ACC112 (cell line): Measurements from ENCODE around the gene AFAP1L1.
A peak's percentile ranks its signal among the peaks of the same experiment; 100 is the strongest.

Source experiments
- H2AFZ ChIP-seq: fragments of 200-600 bp; sonication (generic); one replicate; pipeline ENCODE4 v1.6.0; 2017; ENCODE audit warnings: antibody characterized with exemption, low read length; ENCODE audit not compliant: unreplicated experiment
- H3K27ac ChIP-seq: fragments of 200-600 bp; sonication (generic); 2 replicates; pipeline ENCODE4 v1.5.1; 2014; ENCODE audit warnings: low read depth, mild to moderate bottlenecking, antibody characterized with exemption, low read length, moderate library complexity
- H3K27me3 ChIP-seq: fragments of 200-600 bp; sonication (generic); 2 replicates; pipeline ENCODE4 v1.6.1; 2014; ENCODE audit warnings: mild to moderate bottlenecking, antibody characterized with exemption, low read length, moderate library complexity, mixed read lengths; ENCODE audit not compliant: insufficient read depth
- H3K36me3 ChIP-seq: fragments of 200-600 bp; sonication (generic); 2 replicates; pipeline ENCODE4 v1.6.1; 2016; ENCODE audit warnings: mild to moderate bottlenecking, antibody characterized with exemption, low read length, moderate library complexity, mixed read lengths; ENCODE audit not compliant: insufficient read depth
- H3K4me1 ChIP-seq: fragments of 200-600 bp; sonication (generic); one replicate; pipeline ENCODE4 v1.6.1; 2016; ENCODE audit warnings: low read length, mixed read lengths; ENCODE audit not compliant: insufficient read depth, unreplicated experiment, control insufficient read depth
- H3K4me3 ChIP-seq: fragments of 200-600 bp; sonication (generic); 2 replicates; pipeline ENCODE4 v1.5.1; 2014; ENCODE audit warnings: mild to moderate bottlenecking, low read depth, low read length
- H3K79me2 ChIP-seq: fragments of 200-600 bp; sonication (generic); one replicate; pipeline ENCODE4 v1.6.0; 2016; ENCODE audit warnings: low read length; ENCODE audit not compliant: control insufficient read depth, unreplicated experiment, insufficient read depth

Gene AFAP1L1

GRCh38 chr5:149271716-149272563 lies at the start of gene AFAP1L1:
Gene AFAP1L1, plus strand, starts transcription at chr5:149271859. Its CDS starts 110 bp downstream, at chr5:149271969.
- H3K79me2 ChIP-seq, result no peaks in the 10 kb centered on the region
- H3K27ac ChIP-seq, result no peak within 1 kb of the TSS
- peak within 1 kb of the TSS; percentile 62 for H2AFZ ChIP-seq
- H3K4me3 ChIP-seq, result peak within 1 kb of the TSS; percentile 74
- H3K27me3 ChIP-seq, result no peaks in the 10 kb centered on the region
- peaks cover 11% of the 10 kb centered on the region for H3K4me1 ChIP-seq
- no peaks in the 10 kb centered on the region for H3K36me3 ChIP-seq

GRCh38 chr5:149223081-149223848 lies 48.4 kb upstream of the AFAP1L1 start:
- H3K4me1 ChIP-seq, result peaks cover 43% of the 10 kb centered on the region
- peaks cover 3% of the 10 kb centered on the region for H3K79me2 ChIP-seq
- H2AFZ ChIP-seq, result no peak overlapping the region
- H3K36me3 ChIP-seq, result peaks cover 18% of the 10 kb centered on the region; the same call in 1 of the 2 replicates
- no peak overlapping the region for H3K4me3 ChIP-seq
- H3K27ac ChIP-seq, result 0 out of 2 replicates have a peak overlapping the region, but pooled peaks have one; percentile 0
- H3K27me3 ChIP-seq, result no peaks in the 10 kb centered on the region

- Histone ChIP-seq H3K4me1 (peaks cover 51% of the 10 kb centered on the region), H3K4me3 (no peak overlapping the region), H3K36me3 (peaks cover 16% of the 10 kb centered on the region; the same call in 1 of the 2 replicates), H3K27me3 (no peaks in the 10 kb centered on the region), H2AFZ (no peak overlapping the region), H3K27ac (no peak overlapping the region), H3K79me2 (peaks cover 3% of the 10 kb centered on the region)
These were observed 47.4 kb upstream of the AFAP1L1 start for GRCh38 chr5:149224282-149224681.

DNA sequence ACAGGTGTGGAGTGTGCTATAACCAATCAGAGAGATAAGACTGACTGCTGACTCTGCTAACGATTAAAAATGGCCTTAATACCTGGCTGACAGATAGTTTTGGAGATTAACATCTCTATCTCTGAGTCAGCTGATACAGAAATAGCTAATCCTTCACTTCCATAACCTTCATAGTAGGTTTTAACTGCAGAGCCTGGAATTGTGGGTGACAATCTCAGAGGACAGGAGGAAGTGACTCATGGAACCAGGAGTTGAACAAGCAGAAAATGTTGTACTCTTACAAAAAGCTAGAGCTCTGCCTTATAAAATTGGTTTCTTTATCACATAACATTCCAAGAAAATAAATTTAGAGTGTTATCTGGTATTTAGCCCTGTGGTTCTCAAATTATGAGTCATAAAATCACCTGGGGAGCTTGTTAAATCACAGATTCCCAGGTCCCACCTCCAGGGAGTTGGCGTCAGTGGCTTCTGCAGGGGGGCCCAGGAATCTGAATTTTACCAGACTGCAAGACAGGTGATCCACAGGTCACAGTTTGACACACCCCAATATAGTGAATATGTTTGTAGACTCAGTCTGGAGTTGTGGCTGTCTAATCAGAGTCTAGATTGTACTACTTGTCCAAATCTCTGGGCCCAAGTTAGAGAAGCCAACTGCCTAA lies 44.4 kb upstream of the AFAP1L1 start:
- peaks cover 8% of the 10 kb centered on the region for H3K79me2 ChIP-seq
- peaks cover 7% of the 10 kb centered on the region for H3K36me3 ChIP-seq
- H2AFZ ChIP-seq, result no peak overlapping the region
- H3K4me1 ChIP-seq, result peaks cover 34% of the 10 kb centered on the region
- peak overlapping the region; percentile 61 for H3K27ac ChIP-seq
- H3K4me3 ChIP-seq, result no peak overlapping the region
- H3K27me3 ChIP-seq, result no peaks in the 10 kb centered on the region

DNA sequence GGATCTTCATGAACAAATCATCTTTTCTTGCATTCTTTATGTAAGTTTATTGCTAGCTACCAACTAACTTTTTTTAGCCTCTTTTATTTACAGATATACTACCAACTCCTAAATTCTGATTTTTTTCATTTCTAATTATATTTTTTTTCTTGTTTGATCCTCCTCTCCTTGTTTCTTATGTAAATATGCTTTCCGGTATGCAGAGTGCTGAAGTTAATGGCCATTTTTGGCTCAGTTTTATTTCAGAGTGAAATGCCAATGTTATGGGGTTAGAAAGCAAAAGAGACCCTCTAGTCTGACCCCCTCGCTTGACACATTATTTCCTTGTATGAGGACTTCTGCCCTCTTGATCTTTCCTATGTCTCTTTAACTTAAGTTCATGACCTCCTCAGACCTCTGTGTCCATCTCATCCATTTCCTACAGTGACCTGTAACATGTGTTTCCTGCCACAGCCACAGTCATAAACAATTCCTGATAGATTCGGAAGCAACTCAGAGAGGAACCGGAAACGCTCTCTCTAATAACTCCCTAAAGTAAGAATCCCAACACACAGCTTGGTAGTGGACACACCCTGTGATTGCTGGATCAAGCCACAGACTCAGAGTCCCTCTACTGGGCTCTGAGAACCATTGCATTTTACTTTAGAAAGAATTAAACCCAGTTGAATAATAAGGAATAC lies 42.9 kb upstream of the AFAP1L1 start:
- Histone ChIP-seq H3K4me1 (peaks cover 34% of the 10 kb centered on the region), H2AFZ (no peak overlapping the region)

GRCh38 chr5:149229298-149229937 lies 42.2 kb upstream of the AFAP1L1 start:
- Histone ChIP-seq H3K27ac (peak overlapping the region; percentile 38), H3K79me2 (peaks cover 5% of the 10 kb centered on the region), H2AFZ (no peak overlapping the region), H3K36me3 (peaks cover 19% of the 10 kb centered on the region), H3K27me3 (no peaks in the 10 kb centered on the region), H3K4me1 (peaks cover 34% of the 10 kb centered on the region), H3K4me3 (no peak overlapping the region)

More for the DNA sequence above, 42.9 kb upstream of the AFAP1L1 start:
- no peaks in the 10 kb centered on the region for H3K27me3 ChIP-seq
- H3K79me2 ChIP-seq, result peaks cover 8% of the 10 kb centered on the region
- no peak overlapping the region for H3K4me3 ChIP-seq
- H3K36me3 ChIP-seq, result peaks cover 15% of the 10 kb centered on the region
- H3K27ac ChIP-seq, result peak overlapping the region; percentile 61

DNA sequence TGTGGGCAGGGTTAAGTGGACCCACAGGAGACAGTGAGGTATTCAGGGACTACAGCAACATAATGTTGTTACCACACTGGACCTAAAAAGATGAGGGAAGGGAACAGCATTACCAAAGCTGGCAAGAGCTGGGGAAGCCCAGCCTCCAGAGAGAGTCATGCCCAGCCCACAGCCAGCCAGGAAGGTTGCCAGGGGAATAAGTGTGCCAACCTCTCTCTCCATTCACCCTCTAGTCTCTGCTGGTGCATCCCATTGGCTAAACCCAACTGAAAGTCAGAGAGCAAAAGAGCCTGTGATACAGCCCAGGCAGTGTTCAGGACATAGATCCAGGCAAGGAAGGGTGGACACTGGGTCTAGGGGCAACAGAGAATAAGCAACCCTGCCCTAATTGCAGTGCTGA lies 35.8 kb upstream of the AFAP1L1 start:
- Histone ChIP-seq H2AFZ (no peak overlapping the region), H3K36me3 (peaks cover 37% of the 10 kb centered on the region), H3K4me1 (no peaks in the 10 kb centered on the region), H3K79me2 (no peaks in the 10 kb centered on the region), H3K27me3 (no peaks in the 10 kb centered on the region), H3K4me3 (no peak overlapping the region), H3K27ac (no peak overlapping the region)

GRCh38 chr5:149237662-149238061 lies 34.0 kb upstream of the AFAP1L1 start:
- Histone ChIP-seq H3K79me2 (no peaks in the 10 kb centered on the region), H3K27ac (no peak overlapping the region), H3K36me3 (peaks cover 37% of the 10 kb centered on the region)

DNA sequence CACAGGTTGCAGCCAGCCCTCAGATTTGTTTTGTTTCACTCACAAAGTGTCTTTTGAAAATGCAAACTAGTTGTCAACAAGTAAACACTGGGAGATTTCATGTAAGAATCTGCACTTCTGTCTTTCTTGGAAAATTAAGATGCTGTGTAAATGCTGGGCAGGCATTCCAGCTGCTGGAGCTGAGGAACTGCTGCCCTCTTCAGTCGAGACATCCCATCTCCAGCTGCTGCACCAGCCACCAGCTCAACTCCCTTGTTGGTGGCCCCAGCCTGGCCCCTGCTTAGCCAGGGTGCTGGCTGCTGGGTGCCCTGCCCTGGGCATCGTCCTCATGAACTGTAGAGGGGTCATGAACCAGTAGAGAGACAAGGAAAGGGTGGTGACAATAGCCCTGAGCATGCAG lies 33.1 kb upstream of the AFAP1L1 start:
- Histone ChIP-seq H3K27me3 (no peaks in the 10 kb centered on the region), H3K4me1 (no peaks in the 10 kb centered on the region), H3K79me2 (no peaks in the 10 kb centered on the region), H2AFZ (no peak overlapping the region), H3K27ac (no peak overlapping the region), H3K4me3 (no peak overlapping the region), H3K36me3 (peaks cover 29% of the 10 kb centered on the region; the same call in 1 of the 2 replicates)

More at GRCh38 chr5:149237662-149238061, 34.0 kb upstream of the AFAP1L1 start:
- Histone ChIP-seq H3K4me1 (no peaks in the 10 kb centered on the region), H3K27me3 (no peaks in the 10 kb centered on the region), H2AFZ (no peak overlapping the region), H3K4me3 (no peak overlapping the region)
